Rectal smooth muscle tissue (tissue), 1 donor: ENCODE measurements around the gene SIRPG.

Experiments
- H3K27ac ChIP-seq: one replicate; pipeline ENCODE4 v1.7.0; 2013; ENCODE audit warnings: low read depth, low read length, inconsistent platforms
- H3K27me3 ChIP-seq: one replicate; pipeline ENCODE4 v1.7.0; 2013; ENCODE audit warnings: low read length; ENCODE audit not compliant: control insufficient read depth, insufficient read depth
- H3K36me3 ChIP-seq: one replicate; pipeline ENCODE4 v1.7.0; 2013; ENCODE audit warnings: low read length; ENCODE audit not compliant: control insufficient read depth, insufficient read depth
- H3K4me1 ChIP-seq: one replicate; pipeline ENCODE4 v1.7.0; 2013; ENCODE audit warnings: low read length; ENCODE audit not compliant: control insufficient read depth, insufficient read depth
- H3K4me3 ChIP-seq: one replicate; pipeline ENCODE4 v1.7.0; 2013; ENCODE audit warnings: low read length
- H3K9ac ChIP-seq: one replicate; pipeline ENCODE4 v1.7.0; 2013; ENCODE audit warnings: low read length

SIRPG gene

DNA sequence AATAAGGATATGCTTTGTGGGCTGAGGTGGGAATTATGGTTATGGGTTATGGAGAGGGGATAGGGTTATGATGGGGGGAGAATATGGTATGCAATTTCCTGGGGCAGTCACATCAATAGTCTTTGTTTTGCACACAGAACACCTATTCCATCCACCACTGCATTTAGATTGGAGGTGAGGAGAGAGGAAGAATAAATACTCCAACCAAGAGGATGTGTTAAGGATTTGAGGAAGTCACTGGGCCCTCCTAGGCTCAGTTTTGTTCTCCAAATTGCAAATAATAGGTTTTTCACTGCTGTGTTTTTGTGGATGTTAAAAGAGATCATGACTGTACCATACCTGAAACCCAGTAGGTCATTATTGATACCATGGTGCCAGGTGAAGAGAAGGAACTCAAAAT, 29.5 kb upstream of the SIRPG start:
- Histone ChIP-seq H3K27me3 (peaks cover 4% of the 10 kb centered on the region), H3K9ac (no peak overlapping the region), H3K36me3 (no peaks in the 10 kb centered on the region), H3K4me1 (no peaks in the 10 kb centered on the region), H3K27ac (no peak overlapping the region), H3K4me3 (no peak overlapping the region)

DNA sequence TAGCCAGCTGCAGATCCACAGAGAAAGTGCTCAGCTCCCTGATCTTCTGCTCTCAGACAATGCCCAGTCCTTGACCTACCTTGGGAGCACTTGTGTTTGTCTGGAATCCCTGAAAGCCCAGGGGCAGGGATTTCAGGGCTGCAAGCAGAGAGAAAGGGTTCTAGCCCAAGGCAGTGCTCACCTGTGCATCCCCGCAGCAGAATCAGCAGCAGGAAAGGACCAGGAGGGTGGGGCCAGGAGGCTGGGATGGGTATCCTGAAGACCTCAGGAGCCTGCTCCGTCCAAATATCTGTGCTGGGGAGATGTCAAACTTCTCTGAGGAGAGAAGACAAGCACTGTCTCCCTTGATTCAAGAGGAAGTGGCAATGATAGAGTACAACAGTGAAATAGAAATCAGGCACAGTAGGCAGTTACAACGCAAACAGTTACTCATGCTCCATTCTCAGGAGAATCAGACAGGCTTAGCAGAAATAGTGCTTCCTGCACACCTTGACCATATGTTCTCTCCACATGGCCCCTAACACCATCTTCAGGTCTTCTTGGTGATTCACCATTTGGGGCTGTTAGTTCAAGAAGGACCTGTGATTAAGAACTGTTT, 28.7 kb upstream of the SIRPG start:
- H3K4me3 ChIP-seq, result no peak overlapping the region
- H3K36me3 ChIP-seq, result no peaks in the 10 kb centered on the region
- no peak overlapping the region for H3K27ac ChIP-seq
- no peaks in the 10 kb centered on the region for H3K4me1 ChIP-seq
- no peak overlapping the region for H3K9ac ChIP-seq
- peaks cover 4% of the 10 kb centered on the region for H3K27me3 ChIP-seq

DNA sequence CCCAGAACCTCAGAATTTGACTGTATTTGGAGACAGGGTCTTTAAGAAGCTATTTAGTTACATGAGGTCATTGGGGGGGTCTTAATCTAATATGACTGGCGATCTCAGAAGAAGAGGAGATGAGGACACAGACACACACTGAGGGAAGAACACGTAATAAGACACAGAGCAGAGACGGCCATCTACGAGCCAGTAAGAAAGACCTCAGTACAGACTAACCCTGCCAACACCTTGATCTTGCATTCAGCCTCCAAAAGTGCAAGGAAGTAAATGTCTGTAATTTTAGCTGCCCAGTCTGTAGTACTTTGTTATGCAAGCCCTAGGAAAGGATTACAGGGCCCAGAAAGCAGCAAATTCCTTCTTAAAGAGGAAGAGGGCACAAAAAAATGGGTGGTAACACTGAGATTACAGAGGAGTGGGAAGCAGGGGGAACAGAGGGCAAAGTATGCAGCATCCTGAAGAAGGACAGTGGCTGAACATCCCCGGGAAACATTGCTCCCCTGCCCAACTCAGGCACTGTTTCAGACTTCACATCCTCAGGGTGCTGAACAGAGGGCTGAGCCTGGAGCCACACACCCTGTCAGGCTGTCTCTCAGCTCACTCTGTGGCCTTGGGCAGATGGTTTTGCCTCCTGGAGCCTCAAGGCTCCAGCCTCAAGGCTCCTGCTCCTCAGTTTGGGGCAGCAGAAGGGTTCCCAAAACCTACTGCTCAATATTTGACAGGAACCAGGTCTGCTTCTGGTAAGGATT, 27.9 kb upstream of the SIRPG start:
- peaks cover 4% of the 10 kb centered on the region for H3K27me3 ChIP-seq
- no peaks in the 10 kb centered on the region for H3K4me1 ChIP-seq
- H3K9ac ChIP-seq, result no peak overlapping the region
- no peak overlapping the region for H3K27ac ChIP-seq
- no peak overlapping the region for H3K4me3 ChIP-seq
- no peaks in the 10 kb centered on the region for H3K36me3 ChIP-seq

DNA sequence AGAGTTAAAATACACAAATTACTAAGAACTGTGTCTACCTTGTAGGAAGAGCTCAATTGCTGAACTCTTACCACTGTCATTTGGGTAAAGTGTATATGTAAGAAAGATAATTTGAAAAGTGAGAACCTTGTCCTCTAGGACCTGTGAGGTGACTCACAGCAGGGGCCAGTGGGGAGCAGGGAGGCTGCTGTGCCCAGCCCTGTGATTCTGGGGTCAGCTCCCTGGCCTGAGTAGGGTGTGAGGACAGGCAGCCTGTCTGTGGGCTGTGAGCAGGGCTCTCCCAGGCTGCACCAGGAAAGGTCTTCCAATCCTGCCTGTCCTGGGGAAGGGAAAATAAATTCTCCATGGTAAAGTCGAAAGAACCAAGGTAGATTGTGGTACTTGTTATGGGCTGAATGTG, 27.3 kb upstream of the SIRPG start:
- Histone ChIP-seq H3K27me3 (no peaks in the 10 kb centered on the region), H3K27ac (no peak overlapping the region), H3K4me3 (no peak overlapping the region), H3K9ac (no peak overlapping the region), H3K36me3 (no peaks in the 10 kb centered on the region), H3K4me1 (no peaks in the 10 kb centered on the region)

DNA sequence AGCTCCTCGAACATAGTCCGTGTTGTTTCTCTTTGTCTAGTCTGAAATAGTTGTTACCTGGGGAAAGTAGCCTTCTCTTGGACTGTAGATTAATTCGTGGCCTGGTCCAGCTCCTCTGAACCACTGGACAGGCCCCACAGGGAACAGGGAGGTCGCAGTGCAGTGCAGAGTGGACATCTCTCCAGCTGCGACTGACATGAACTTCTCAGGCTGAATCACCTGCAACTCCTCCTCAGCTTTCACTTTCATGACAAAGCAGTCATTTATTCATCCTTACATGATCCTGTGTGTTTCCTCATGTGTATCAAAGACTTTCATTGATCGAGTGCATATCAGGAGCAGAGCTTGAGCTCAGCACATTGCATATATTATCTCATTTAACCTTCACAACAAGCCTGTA, 19.1 kb upstream of the SIRPG start:
- no peak overlapping the region for H3K27ac ChIP-seq
- H3K4me3 ChIP-seq, result no peak overlapping the region
- no peaks in the 10 kb centered on the region for H3K36me3 ChIP-seq
- no peaks in the 10 kb centered on the region for H3K27me3 ChIP-seq
- no peak overlapping the region for H3K9ac ChIP-seq
- H3K4me1 ChIP-seq, result no peaks in the 10 kb centered on the region

DNA sequence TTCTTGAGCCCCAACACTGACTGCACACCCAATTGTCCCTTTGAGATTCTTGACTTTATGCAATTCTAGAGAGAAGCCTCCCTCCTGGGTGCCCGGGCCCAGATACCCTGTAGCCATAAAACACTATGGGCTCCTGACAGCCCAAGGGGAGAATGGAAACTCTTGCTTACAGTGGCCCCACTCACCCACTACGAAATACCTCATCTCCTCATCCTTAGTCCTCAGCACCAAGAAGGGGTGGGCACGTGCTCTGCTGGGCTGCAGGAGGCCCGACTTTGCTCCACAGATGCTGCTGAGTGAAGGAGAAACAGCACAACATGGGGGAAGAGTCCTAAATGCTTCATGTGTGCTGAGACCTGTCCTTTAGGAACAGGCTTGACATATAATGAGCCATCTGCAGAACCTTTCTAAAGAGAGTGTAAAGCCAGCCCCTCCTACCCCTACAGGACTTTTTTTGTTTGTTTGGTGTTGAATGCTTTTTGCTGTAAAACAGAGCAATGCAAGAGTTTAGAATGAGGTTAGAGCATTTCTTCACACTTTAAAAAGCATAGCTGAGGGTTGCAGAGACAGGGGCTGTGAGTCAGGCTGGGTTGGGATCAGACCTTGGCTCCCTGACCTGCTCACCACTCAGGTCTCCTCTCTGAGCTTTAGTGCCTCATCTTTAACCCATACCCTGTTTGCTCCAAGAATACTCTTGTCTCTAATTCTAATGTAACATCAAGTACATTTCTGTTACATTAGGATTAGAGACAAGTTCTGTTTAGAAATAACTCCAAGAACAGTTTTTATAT, 17.6 kb upstream of the SIRPG start:
- Histone ChIP-seq H3K27ac (no peak overlapping the region), H3K4me3 (no peak overlapping the region), H3K36me3 (no peaks in the 10 kb centered on the region), H3K9ac (no peak overlapping the region), H3K4me1 (no peaks in the 10 kb centered on the region), H3K27me3 (no peaks in the 10 kb centered on the region)

DNA sequence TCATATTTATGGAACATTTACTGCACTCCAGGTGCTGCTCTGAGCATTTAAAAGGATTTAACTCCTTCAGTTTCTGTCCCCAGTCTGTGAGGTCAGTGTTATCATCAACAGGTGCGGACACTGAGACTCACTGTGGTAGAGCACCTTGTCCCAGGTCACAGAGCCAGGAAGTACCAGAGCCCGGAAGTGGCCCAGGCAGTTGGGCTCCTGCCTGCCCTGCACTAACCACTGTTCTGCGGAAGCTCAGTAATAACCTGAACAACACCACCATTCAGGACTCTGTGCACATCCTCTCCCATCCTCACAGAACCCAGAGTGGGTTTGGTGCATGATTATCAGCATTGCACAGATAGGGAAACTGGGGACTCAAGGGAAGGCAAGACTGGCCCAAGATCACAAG, 16.8 kb upstream of the SIRPG start:
- H3K27me3 ChIP-seq, result no peaks in the 10 kb centered on the region
- no peaks in the 10 kb centered on the region for H3K36me3 ChIP-seq
- H3K4me3 ChIP-seq, result no peak overlapping the region
- no peak overlapping the region for H3K9ac ChIP-seq
- H3K27ac ChIP-seq, result no peak overlapping the region
- no peaks in the 10 kb centered on the region for H3K4me1 ChIP-seq

DNA sequence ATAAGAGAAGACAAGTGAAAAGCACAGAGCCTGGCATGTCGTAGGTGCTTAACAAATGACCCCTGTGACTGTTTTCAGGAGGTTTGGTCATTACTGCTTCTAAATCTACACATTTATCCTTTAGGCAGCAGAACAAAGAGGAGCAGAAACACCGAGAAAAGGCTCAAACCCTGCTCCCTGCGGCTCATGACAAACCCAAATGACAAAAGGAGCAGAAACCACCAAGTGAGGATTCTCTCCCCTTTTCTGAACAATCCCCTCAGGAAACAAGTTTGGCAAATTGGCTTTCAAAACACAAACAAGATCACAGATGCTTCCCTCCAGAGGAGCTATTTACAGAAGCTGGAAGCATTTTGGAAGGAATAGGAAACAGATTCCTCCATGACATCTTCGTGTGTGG, 15.8 kb upstream of the SIRPG start:
- Histone ChIP-seq H3K4me3 (no peak overlapping the region), H3K27me3 (no peaks in the 10 kb centered on the region), H3K9ac (no peak overlapping the region), H3K4me1 (no peaks in the 10 kb centered on the region), H3K36me3 (no peaks in the 10 kb centered on the region), H3K27ac (no peak overlapping the region)

DNA sequence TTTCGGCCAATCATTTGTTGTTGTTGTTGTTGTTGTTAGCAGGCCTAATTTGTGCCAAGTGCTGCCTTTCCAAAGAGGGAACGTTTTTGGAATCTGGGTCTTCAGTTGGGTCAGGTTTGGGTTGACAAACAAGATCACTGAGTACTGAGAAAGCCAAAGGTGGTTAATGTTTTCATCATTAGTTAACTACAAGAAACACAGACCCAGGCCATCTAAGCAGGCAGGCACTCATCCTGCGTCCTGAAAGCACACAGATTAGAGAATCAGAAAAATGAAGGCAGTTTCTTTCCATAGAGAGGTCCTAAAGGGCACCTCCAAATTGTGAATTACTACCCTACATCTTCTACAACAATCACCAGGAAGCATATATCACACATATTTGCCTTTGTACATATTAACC, 15.1 kb upstream of the SIRPG start:
- Histone ChIP-seq H3K27me3 (no peaks in the 10 kb centered on the region), H3K4me3 (no peak overlapping the region), H3K36me3 (no peaks in the 10 kb centered on the region), H3K4me1 (no peaks in the 10 kb centered on the region), H3K27ac (no peak overlapping the region), H3K9ac (no peak overlapping the region)

DNA sequence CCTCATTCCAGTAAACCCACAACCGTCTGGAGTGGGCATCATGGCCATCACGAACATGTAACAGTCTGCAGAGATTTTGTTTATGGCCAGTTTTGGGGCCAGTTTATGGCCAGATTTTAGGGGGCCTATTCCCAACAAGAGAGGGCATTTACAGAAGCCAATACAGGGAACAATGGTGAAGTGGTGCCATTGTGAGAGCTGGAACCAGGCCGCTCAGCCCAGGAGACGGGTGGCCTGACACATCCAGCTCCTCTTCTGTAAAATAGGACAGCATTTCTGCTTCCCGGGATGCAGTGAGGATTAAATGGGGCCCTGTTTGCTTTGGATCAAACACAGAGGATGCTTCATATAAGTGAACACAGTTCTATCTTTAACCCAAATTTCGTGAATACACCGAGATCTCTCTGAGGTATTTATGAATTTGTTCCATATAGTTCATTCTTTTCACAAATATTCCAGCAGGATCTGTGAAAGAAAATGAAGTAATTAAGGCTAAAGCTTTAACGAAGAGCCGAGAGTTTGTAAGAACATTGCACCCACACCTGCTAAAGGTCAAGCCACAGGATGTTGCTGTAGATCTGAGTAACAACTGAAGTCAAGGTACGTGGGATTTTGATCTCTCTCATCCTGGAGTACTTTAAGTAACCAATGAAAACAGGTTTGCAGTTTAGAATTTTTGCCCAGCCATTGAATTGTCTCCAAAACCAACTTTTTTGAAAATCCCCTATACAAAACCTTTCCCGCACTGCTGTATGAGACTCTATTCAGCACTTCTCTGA, 14.5 kb upstream of the SIRPG start:
- Histone ChIP-seq H3K27ac (no peak overlapping the region), H3K4me3 (no peak overlapping the region), H3K36me3 (no peaks in the 10 kb centered on the region), H3K9ac (no peak overlapping the region), H3K4me1 (no peaks in the 10 kb centered on the region), H3K27me3 (no peaks in the 10 kb centered on the region)

DNA sequence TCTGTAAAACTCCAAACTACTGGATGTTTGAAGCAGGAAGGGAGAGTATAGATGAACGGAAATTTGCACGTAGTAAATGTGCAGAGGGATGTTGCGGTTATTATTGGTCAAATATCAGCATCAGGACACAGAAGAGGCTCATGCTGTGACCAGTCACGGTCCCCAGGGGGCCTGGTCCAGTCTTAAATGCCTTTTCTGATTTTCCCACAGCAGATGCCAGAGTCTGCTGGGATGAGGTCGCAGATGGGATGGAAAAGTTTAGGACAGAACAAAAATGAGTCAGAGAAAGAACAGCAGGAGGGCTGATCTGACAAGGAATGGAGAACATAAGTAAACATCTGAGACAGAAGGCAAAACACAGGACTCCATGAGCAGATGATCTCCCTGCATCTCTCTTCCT, 11.7 kb upstream of the SIRPG start:
- no peaks in the 10 kb centered on the region for H3K27me3 ChIP-seq
- no peak overlapping the region for H3K4me3 ChIP-seq
- no peak overlapping the region for H3K27ac ChIP-seq
- H3K36me3 ChIP-seq, result no peaks in the 10 kb centered on the region
- H3K4me1 ChIP-seq, result no peaks in the 10 kb centered on the region
- no peak overlapping the region for H3K9ac ChIP-seq

DNA sequence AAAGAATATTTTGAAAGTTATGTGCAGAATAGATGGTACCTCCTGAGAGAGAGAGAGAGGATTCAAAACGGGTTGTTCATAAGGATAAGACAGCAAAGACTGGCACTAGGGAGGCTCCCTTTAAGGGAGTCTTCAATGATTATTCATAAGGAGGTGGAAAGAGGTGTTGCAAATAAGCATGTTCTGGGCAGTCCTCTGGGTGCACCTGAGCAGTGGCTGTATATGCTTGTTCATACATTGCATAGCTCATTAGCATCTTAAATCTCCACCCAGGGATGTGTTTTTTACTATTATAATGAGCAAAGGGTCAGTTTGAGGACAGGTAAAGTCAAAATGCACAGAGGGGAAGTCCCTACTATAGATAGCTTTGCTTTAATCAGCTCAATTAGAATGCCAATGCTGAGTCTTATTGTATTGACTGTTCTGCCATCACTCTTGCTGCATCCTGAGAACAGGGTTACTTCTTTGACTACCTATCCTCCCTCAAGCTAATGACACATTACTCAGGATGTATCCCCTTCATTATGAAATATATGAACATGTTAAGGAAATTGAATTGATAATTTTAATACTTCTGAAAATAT, 10.0 kb upstream of the SIRPG start:
- no peaks in the 10 kb centered on the region for H3K27me3 ChIP-seq
- H3K27ac ChIP-seq, result no peak overlapping the region
- H3K9ac ChIP-seq, result no peak overlapping the region

More for the DNA sequence above, 10.0 kb upstream of the SIRPG start:
- Histone ChIP-seq H3K36me3 (no peaks in the 10 kb centered on the region), H3K4me3 (no peak overlapping the region), H3K4me1 (no peaks in the 10 kb centered on the region)
